ENCODE measurements around the gene NOMO2.
"Not testable (repeated sequence)": the region's sequence is repeated elsewhere in the genome, so short reads cannot be mapped to it uniquely, and the experiment has no call there.

NOMO2 gene

DNA sequence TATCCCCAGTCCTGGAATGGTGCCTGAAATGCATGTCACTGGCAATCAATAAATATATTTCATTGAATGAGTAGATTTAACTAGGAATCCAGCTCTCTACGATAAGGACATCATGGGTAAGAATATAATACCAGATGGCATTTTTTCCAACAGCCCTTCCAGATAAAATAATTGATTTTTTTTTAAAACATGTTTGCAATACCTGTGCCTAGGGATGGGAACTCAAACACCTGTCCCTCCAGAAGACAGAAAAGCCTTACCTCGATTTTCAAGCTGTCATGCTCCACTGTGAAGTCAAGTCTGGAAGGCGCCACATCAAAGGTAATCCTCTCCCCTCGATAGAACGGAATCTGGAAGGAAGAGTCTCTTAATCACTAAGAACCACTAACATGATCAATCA is 20.0 kb downstream of the NOMO2 start:
- POLR2A ChIA-PET; H3K4me3 ChIP-seq (ENCODE audit: low read depth, low read length); DNase-seq (ENCODE audit: low read depth, low spot score); CTCF ChIA-PET: not testable (repeated sequence)

DNA sequence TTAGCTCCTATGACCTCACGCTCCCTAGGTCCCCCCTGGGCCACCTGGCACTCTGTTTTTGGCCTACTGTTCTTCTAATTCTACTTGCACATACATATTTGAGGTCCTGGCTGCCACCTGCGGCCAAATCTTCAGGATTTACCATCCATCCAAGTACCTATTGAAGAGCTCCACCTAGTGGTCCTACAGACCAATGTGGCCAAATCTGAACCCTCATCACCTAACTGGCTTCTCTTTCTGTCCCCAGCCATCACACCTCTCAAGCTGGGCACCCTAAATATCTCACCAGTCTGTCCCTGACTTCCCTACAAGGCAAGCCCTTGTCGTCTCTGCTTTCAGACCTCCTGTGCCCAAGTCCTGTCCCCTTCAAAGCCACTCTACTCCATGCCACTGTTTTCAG is 24.9 kb downstream of the NOMO2 start:
- CTCF ChIA-PET; H3K4me3 ChIP-seq (ENCODE audit: low read depth, low read length); DNase-seq (ENCODE audit: low read depth, low spot score); POLR2A ChIA-PET: not testable (repeated sequence)

GRCh38 chr16:18535519-18536168 is 26.3 kb downstream of the NOMO2 start:
- POLR2A ChIA-PET; CTCF ChIA-PET; DNase-seq (ENCODE audit: low read depth, low spot score): not testable (repeated sequence)

DNA sequence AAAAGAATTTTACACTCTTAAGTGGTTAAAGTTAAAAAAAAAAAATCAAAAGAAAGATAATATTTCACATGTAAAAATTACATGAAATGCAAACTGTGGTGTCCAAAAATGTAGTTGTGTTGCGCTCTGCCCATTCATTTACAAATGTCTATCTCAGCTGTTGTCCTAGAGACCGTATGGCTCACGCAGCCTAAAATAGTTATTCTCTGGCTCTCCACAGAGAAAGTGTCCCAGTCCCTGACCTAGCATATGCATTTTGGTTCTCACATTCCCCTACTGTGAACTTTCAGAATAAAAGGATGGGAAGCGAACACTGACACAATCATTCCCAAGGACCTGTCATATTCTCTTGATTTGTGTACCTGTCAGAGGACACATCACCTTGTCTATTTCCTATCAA is 27.6 kb downstream of the NOMO2 start:
- POLR2A ChIA-PET; CTCF ChIA-PET; H3K4me3 ChIP-seq (ENCODE audit: low read depth, low read length): not testable (repeated sequence)

More at GRCh38 chr16:18535519-18536168, 26.3 kb downstream of the NOMO2 start:
- not testable (repeated sequence) for H3K4me3 ChIP-seq (ENCODE audit: low read depth, low read length)

GRCh38 chr16:18531323-18531722 is 30.6 kb downstream of the NOMO2 start:
- CTCF ChIA-PET; POLR2A ChIA-PET; DNase-seq (ENCODE audit: low read depth, low spot score); H3K4me3 ChIP-seq (ENCODE audit: low read depth, low read length): not testable (repeated sequence)

More for the DNA sequence above, 27.6 kb downstream of the NOMO2 start:
- not testable (repeated sequence) for DNase-seq (ENCODE audit: low read depth, low spot score)

DNA sequence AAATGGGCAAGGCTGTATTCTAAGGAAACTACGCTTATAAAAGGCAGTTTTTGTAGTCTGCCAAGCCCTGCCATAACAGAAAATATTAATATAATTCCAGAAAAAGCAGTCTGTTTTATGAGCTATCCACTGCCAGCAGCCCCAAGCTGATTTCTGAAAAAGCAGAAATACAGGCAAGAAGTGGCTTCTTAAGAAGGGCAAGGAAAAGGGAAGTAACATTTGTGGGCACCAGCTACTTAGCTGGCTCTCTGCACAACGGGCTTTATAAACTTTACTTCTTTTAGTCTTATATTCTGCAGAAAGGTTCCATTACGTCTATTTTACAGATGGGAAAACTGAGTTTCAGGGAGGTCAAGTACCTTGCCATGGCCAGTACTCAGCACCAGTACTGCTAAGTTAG is 31.6 kb downstream of the NOMO2 start:
- POLR2A ChIA-PET; H3K4me3 ChIP-seq (ENCODE audit: low read depth, low read length); DNase-seq (ENCODE audit: low read depth, low spot score); CTCF ChIA-PET: not testable (repeated sequence)

- CTCF ChIA-PET; DNase-seq (ENCODE audit: low read depth, low spot score); H3K4me3 ChIP-seq (ENCODE audit: low read depth, low read length); POLR2A ChIA-PET: not testable (repeated sequence)
Observed at GRCh38 chr16:18526547-18526946, 35.4 kb downstream of the NOMO2 start.

DNA sequence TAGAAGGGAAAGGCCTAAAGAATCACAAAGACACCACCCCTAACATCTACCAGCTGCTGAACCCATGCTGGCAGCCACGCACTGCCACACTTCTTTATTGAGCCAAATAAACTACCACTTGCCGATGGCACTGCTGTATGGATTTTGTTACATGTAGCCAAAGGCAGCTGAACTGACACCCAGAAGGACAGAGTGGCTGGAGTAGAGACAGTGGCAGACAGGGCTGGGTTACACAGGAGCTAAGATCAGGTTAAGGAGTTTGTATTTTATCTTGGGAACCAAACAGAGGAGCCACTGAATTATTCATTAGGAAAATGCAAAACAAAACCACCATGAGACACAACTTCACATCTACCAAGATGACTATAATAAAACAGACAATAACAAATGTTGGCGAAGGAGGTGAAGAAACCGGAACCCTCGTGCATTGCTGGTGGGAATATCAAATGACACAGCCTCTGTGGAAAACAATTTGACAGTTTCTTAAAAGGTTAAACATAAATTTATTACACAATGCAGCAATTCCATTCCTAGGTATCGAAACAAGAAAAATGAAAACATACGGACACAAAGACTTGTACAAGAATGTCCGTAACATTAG is 35.9 kb downstream of the NOMO2 start:
- H3K4me3 ChIP-seq (ENCODE audit: low read depth, low read length); DNase-seq (ENCODE audit: low read depth, low spot score); CTCF ChIA-PET; POLR2A ChIA-PET: not testable (repeated sequence)

DNA sequence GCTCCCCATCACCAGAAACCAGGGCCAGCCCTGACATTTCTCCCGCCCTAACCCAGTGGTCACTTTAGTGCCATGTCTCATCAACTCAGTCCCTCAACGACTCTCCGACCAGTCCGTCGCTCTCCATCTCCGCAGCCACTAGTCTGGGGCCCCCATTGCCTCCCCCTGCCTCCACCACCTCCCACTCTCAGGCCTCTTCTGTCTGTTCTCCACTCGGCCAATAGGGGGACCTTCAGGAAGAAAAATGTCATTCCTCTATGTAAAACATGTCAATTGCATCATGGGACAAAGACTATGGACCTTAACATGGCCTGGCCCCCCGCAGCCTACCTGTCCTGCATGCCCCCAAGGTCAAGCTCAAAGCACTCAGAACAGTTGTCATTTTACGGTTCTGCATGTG is 39.3 kb downstream of the NOMO2 start:
- H3K4me3 ChIP-seq (ENCODE audit: low read depth, low read length); POLR2A ChIA-PET; DNase-seq (ENCODE audit: low read depth, low spot score); CTCF ChIA-PET: not testable (repeated sequence)

DNA sequence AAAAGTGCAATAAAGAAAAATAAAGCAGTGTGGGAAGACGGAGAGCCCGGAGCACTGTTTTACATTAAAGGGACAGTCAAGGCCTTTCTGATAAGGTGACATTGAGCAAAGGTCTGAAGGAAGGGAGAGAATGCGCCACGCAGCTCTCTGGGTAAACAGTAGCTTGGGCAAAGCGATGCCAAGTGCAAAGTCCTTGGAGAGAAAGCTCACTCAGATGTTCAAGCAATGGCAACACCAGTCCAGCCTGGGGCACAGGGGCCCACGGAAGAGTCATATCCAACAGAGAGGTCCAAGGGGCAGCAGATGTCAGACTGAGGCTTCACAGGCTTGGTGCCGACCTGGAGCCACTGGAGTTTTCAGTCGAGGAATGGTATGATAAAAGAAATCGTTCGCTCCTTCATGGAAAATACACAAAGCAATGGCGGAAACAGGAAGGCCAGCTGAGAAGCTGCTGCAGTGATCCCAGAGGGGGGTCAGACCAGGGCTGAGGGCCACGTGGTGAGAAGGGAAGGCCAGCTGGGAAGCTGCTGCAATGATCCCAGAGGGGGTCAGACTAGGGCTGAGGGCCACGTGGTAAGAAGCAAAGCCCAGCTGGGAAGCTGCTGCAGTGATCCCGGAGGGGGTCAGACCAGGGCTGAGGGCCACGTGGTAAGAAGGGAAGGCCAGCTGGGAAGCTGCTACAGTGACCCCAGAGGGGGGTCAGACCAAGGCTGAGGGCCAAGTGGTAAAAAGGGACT is 40.3 kb downstream of the NOMO2 start:
- H3K4me3 ChIP-seq (ENCODE audit: low read depth, low read length); DNase-seq (ENCODE audit: low read depth, low spot score); CTCF ChIA-PET; POLR2A ChIA-PET: not testable (repeated sequence)

DNA sequence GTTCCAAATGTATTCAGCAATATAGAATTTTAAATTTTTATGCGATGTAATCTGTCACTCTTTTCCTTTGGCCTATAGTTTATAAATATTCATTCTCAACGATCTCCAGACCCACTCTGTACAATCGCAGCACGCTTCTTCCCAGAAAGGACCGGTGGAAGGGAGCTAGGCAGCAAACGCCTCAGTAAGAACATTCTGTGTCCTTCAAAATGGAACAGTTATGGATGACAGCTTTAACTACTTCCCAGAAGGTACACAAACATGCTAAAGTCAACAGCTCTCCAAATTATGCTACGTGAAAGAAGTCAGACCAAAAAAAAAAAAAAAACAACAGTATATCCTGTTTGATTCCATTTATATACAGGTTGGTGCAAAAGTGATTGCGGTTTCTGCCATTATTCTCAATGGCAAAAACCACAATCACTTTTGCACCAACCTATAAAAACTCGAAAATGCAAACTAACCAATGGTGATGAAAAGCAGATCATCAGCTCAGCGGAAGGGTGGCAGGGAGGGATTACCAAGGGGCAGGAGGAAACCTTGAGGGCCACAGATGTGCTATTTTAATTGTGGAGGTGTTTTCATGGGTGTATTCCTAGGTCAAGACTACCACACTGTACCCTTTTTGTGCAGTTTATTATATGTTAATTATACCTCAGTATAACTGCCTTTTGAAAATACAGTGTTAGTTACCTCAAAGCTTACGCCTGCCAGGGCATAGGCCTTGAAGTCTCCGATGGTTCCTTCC is 43.2 kb downstream of the NOMO2 start:
- POLR2A ChIA-PET; DNase-seq (ENCODE audit: low read depth, low spot score); H3K4me3 ChIP-seq (ENCODE audit: low read depth, low read length); CTCF ChIA-PET: not testable (repeated sequence)

DNA sequence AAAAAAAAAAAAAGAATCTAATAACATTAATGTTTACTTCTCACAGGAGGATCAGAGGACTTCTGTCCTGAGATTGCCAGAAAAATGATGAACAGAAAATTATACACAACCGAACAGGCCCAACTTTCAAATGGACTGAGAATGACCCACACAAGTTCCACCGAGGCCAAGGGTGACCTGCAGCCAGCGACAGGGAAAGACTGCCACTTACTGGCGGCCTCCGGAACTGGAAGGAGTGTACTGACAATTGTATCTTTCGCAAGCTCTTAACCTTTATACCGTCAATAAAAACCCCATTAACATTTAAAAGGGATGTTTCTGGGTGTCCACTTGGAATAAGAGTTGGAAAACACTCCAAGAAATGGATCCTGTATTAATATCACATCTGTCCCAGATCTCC is 63.5 kb downstream of the NOMO2 start:
- CTCF ChIA-PET; H3K4me3 ChIP-seq (ENCODE audit: low read depth, low read length); DNase-seq (ENCODE audit: low read depth, low spot score); POLR2A ChIA-PET: not testable (repeated sequence)

DNA sequence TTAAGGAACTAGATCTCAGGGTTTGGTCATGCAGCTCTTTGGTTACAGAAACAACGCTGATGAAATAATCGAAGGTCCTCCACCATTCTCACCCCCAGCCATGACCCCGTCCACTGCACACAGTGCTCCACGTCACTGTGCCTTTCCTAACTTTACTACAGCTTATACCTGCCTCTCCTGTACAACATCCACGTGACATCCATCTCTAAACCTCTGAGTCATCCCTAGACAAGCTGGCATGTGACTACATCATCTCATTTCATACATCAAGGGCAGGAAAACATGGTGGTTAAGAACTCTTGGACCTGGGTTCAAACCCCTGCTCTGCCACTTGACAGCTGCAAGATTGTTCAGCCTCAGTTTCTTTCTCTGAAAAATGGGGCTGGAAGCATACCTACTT is 64.9 kb downstream of the NOMO2 start:
- DNase-seq (ENCODE audit: low read depth, low spot score); POLR2A ChIA-PET; H3K4me3 ChIP-seq (ENCODE audit: low read depth, low read length); CTCF ChIA-PET: not testable (repeated sequence)

GRCh38 chr16:18492118-18492897 is 69.6 kb downstream of the NOMO2 start:
- CTCF ChIA-PET; POLR2A ChIA-PET; H3K4me3 ChIP-seq (ENCODE audit: low read depth, low read length); DNase-seq (ENCODE audit: low read depth, low spot score): not testable (repeated sequence)

- CTCF ChIA-PET; H3K4me3 ChIP-seq (ENCODE audit: low read depth, low read length); POLR2A ChIA-PET; DNase-seq (ENCODE audit: low read depth, low spot score): not testable (repeated sequence)
Observed at GRCh38 chr16:18436025-18436424, 125.9 kb downstream of the NOMO2 start.

DNA sequence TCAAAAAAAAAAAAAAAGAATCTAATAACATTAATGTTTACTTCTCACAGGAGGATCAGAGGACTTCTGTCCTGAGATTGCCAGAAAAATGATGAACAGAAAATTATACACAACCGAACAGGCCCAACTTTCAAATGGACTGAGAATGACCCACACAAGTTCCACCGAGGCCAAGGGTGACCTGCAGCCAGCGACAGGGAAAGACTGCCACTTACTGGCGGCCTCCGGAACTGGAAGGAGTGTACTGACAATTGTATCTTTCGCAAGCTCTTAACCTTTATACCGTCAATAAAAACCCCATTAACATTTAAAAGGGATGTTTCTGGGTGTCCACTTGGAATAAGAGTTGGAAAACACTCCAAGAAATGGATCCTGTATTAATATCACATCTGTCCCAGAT is 146.1 kb downstream of the NOMO2 start:
- H3K4me3 ChIP-seq (ENCODE audit: low read depth, low read length); DNase-seq (ENCODE audit: low read depth, low spot score); CTCF ChIA-PET; POLR2A ChIA-PET: not testable (repeated sequence)

Data from AG04449 (cell line).